ENCODE data around the gene TMEM176B.

TMEM176B gene

GRCh38 chr7:150748376-150748775 is 51.8 kb downstream of the TMEM176B start:
- peaks cover 12% of the 10 kb centered on the region for H3K4me1 ChIP-seq (ENCODE audit: insufficient read depth, low read length, poor library complexity, severe bottlenecking)
- H3K36me3 ChIP-seq (ENCODE audit: insufficient read depth, low read length) = no peaks in the 10 kb centered on the region
- H3K79me2 ChIP-seq (ENCODE audit: insufficient read depth, low read length) = no peaks in the 10 kb centered on the region
- H4K20me1 ChIP-seq (ENCODE audit: insufficient read depth, low read length, poor library complexity, severe bottlenecking) = no peaks in the 10 kb centered on the region
- H3K9me2 ChIP-seq (replicated peaks; ENCODE audit: low read depth, low read length) = no peaks in the 10 kb centered on the region
- no peak overlapping the region for H3K4me3 ChIP-seq (ENCODE audit: low read length, poor library complexity, severe bottlenecking)
- no peaks in the 10 kb centered on the region for H3K9me3 ChIP-seq (ENCODE audit: insufficient read depth, low read depth, low read length)
- no peaks in the 10 kb centered on the region for H3K27me3 ChIP-seq (ENCODE audit: insufficient read depth, low read length, poor library complexity, severe bottlenecking)
- H3K4me2 ChIP-seq (ENCODE audit: low read depth, low read length, poor library complexity, severe bottlenecking) = no peak overlapping the region
- H3F3A ChIP-seq (ENCODE audit: low read depth) = no peaks in the 10 kb centered on the region
- H3K9ac ChIP-seq (ENCODE audit: low read depth, low read length, poor library complexity, severe bottlenecking) = no peak overlapping the region
- no peak for TF ChIP-seq EZH2phosphoT487 (IDR thresholded peaks at IDR 0.05; ENCODE audit: borderline replicate concordance)
- no peak for TF ChIP-seq CTCF (conservative IDR thresholded peaks at IDR 0.05; ENCODE audit: low read length)
- H2AFZ ChIP-seq (ENCODE audit: low read length) = peak overlapping the region; percentile 52

- Histone ChIP-seq H2AFZ (ENCODE audit: low read length) (no peak overlapping the region), H3K36me3 (ENCODE audit: insufficient read depth, low read length) (0 out of 2 replicates have a peak, but pooled peaks cover 8% of the 10 kb centered on the region), H3K4me1 (ENCODE audit: insufficient read depth, low read length, poor library complexity, severe bottlenecking) (peaks cover 13% of the 10 kb centered on the region), H3K9me3 (ENCODE audit: insufficient read depth, low read depth, low read length) (no peaks in the 10 kb centered on the region), H3K4me2 (ENCODE audit: low read depth, low read length, poor library complexity, severe bottlenecking) (no peak overlapping the region), H3K79me2 (ENCODE audit: insufficient read depth, low read length) (no peaks in the 10 kb centered on the region), H4K20me1 (ENCODE audit: insufficient read depth, low read length, poor library complexity, severe bottlenecking) (no peaks in the 10 kb centered on the region), H3K27me3 (ENCODE audit: insufficient read depth, low read length, poor library complexity, severe bottlenecking) (no peaks in the 10 kb centered on the region), H3K9ac (ENCODE audit: low read depth, low read length, poor library complexity, severe bottlenecking) (no peak overlapping the region), H3K9me2 (replicated peaks; ENCODE audit: low read depth, low read length) (no peaks in the 10 kb centered on the region), H3K4me3 (ENCODE audit: low read length, poor library complexity, severe bottlenecking) (no peak overlapping the region), H3F3A (ENCODE audit: low read depth) (no peaks in the 10 kb centered on the region)
- TF ChIP-seq EZH2phosphoT487 (IDR thresholded peaks at IDR 0.05; ENCODE audit: borderline replicate concordance) = no peak
- no peak for TF ChIP-seq CTCF (conservative IDR thresholded peaks at IDR 0.05; ENCODE audit: low read length)
These were observed 53.2 kb downstream of the TMEM176B start for GRCh38 chr7:150746921-150747320.

GRCh38 chr7:150745876-150746275 is 54.3 kb downstream of the TMEM176B start:
- Histone ChIP-seq H3K4me1 (ENCODE audit: insufficient read depth, low read length, poor library complexity, severe bottlenecking) (peaks cover 13% of the 10 kb centered on the region), H3K4me2 (ENCODE audit: low read depth, low read length, poor library complexity, severe bottlenecking) (no peak overlapping the region), H3K9me3 (ENCODE audit: insufficient read depth, low read depth, low read length) (no peaks in the 10 kb centered on the region), H2AFZ (ENCODE audit: low read length) (no peak overlapping the region), H3K9me2 (replicated peaks; ENCODE audit: low read depth, low read length) (no peaks in the 10 kb centered on the region), H3K9ac (ENCODE audit: low read depth, low read length, poor library complexity, severe bottlenecking) (no peak overlapping the region), H3K4me3 (ENCODE audit: low read length, poor library complexity, severe bottlenecking) (no peak overlapping the region), H3K36me3 (ENCODE audit: insufficient read depth, low read length) (0 out of 2 replicates have a peak, but pooled peaks cover 8% of the 10 kb centered on the region), H3K79me2 (ENCODE audit: insufficient read depth, low read length) (no peaks in the 10 kb centered on the region; the same call in 1 of the 2 replicates), H4K20me1 (ENCODE audit: insufficient read depth, low read length, poor library complexity, severe bottlenecking) (no peaks in the 10 kb centered on the region), H3F3A (ENCODE audit: low read depth) (no peaks in the 10 kb centered on the region), H3K27me3 (ENCODE audit: insufficient read depth, low read length, poor library complexity, severe bottlenecking) (no peaks in the 10 kb centered on the region)
- TF ChIP-seq CTCF (conservative IDR thresholded peaks at IDR 0.05; ENCODE audit: low read length) (no peak), EZH2phosphoT487 (IDR thresholded peaks at IDR 0.05; ENCODE audit: borderline replicate concordance) (no peak)

Data from Loucy (cell line).